ENCODE results near the gene NRG3. TPM values are rescaled to one million over a fixed set of nuclear protein-coding genes. Genes with fewer than 3 reads are reported as not detected.
"Not testable (repeated sequence)": the region's sequence is repeated elsewhere in the genome, so short reads cannot be mapped to it uniquely, and the experiment has no call there.

The NRG3 gene
- total RNA-seq, 1 donor from 2014 or later, result 8.2 TPM

- DNase-seq (ENCODE audit: low read depth in 2 of 2), result peak in 1 of 2 donors; percentile 8
These were observed 402.6 kb downstream of the NRG3 start for GRCh38 chr10:82277591-82277990.

- no peak for DNase-seq (ENCODE audit: low read depth in 2 of 2)
These were observed 403.6 kb downstream of the NRG3 start for GRCh38 chr10:82278401-82279182.

- no peak for DNase-seq (ENCODE audit: low read depth in 2 of 2)
These were observed 407.9 kb downstream of the NRG3 start for GRCh38 chr10:82282782-82283456.

- no peak for DNase-seq (ENCODE audit: low read depth in 2 of 2)
These were observed 409.2 kb downstream of the NRG3 start for GRCh38 chr10:82284180-82284579.

- no peak for DNase-seq (ENCODE audit: low read depth in 2 of 2)
These were observed 413.5 kb downstream of the NRG3 start for GRCh38 chr10:82288461-82288881.

GRCh38 chr10:82289945-82290344 is 415.0 kb downstream of the NRG3 start:
- DNase-seq (ENCODE audit: low read depth in 2 of 2), result no peak

GRCh38 chr10:82294874-82295378 is 419.9 kb downstream of the NRG3 start:
- DNase-seq (ENCODE audit: low read depth in 2 of 2), result no peak

GRCh38 chr10:82308641-82309040 is 433.6 kb downstream of the NRG3 start:
- no peak for DNase-seq (ENCODE audit: low read depth in 2 of 2)

- DNase-seq (ENCODE audit: low read depth in 2 of 2), result no peak
These were observed 435.8 kb downstream of the NRG3 start for GRCh38 chr10:82310839-82311238.

- DNase-seq (ENCODE audit: low read depth in 2 of 2), result peak; percentile 34 to 86
These were observed 438.4 kb downstream of the NRG3 start for GRCh38 chr10:82313401-82313800.

GRCh38 chr10:82318534-82318933 is 443.5 kb downstream of the NRG3 start:
- no peak for DNase-seq (ENCODE audit: low read depth in 2 of 2)

- no peak for DNase-seq (ENCODE audit: low read depth in 2 of 2)
These were observed 444.1 kb downstream of the NRG3 start for GRCh38 chr10:82319074-82319473.

- no peak for DNase-seq (ENCODE audit: low read depth in 2 of 2)
These were observed 444.6 kb downstream of the NRG3 start for GRCh38 chr10:82319562-82319961.

- DNase-seq (ENCODE audit: low read depth in 2 of 2), result no peak
These were observed 446.7 kb downstream of the NRG3 start for GRCh38 chr10:82321724-82322123.

- no peak for DNase-seq (ENCODE audit: low read depth in 2 of 2)
These were observed 456.7 kb downstream of the NRG3 start for GRCh38 chr10:82331716-82332115.

GRCh38 chr10:82335831-82336230 is 460.8 kb downstream of the NRG3 start:
- DNase-seq (ENCODE audit: low read depth in 2 of 2), result no peak

GRCh38 chr10:82340166-82340565 is 465.2 kb downstream of the NRG3 start:
- DNase-seq (ENCODE audit: low read depth in 2 of 2), result no peak

GRCh38 chr10:82349590-82349989 is 474.6 kb downstream of the NRG3 start:
- not testable (repeated sequence) for DNase-seq (ENCODE audit: low read depth in 2 of 2)

- DNase-seq (ENCODE audit: low read depth in 2 of 2), result no peak
These were observed 478.4 kb downstream of the NRG3 start for GRCh38 chr10:82353381-82353780.

- DNase-seq (ENCODE audit: low read depth in 2 of 2), result peak in 1 of 2 donors; percentile 19
These were observed 483.6 kb downstream of the NRG3 start for GRCh38 chr10:82358486-82359099.

- DNase-seq (ENCODE audit: low read depth in 2 of 2), result no peak
These were observed 486.3 kb downstream of the NRG3 start for GRCh38 chr10:82361256-82361655.

GRCh38 chr10:82377608-82378007 is 502.6 kb downstream of the NRG3 start:
- peak; percentile 58 to 71 for DNase-seq (ENCODE audit: low read depth in 2 of 2)

Data from dermis microvascular lymphatic vessel endothelial cell (primary cell).